SK-N-SH (cell line): ENCODE data around the gene RRBP1. TPM values are rescaled to one million over a fixed set of nuclear protein-coding genes. Genes with fewer than 3 reads are reported as not detected.

Experiments used
- CTCF ChIA-PET: fragments of 300-600, 350-600 bp; formaldehyde crosslinking; extraction: SDS; loops from one replicate; lab custom pipeline; 2021; lab: Yijun Ruan, JAX
- POLR2A ChIA-PET: fragments of 350-600 bp; sonication (Branson Sonifier 250); formaldehyde crosslinking; extraction: SDS; loops from one replicate; lab custom pipeline; 2020; ENCODE audit warnings: antibody characterized with exemption, inconsistent platforms; lab: Yijun Ruan, JAX
- DNase-seq: peaks from one replicate; pipeline ENCODE4 v3.0.0; 2012
- H2AFZ ChIP-seq: fragments of 200-600 bp; sonication (generic); 2 replicates; pipeline ENCODE4 v1.8.1; 2016; ENCODE audit warnings: antibody characterized with exemption, mild to moderate bottlenecking, low read depth
- H3F3A ChIP-seq: fragments of 200-600 bp; sonication (generic); replicated peaks from 2 replicates; pipeline ENCODE3; 2016; ENCODE audit warnings: antibody characterized with exemption, mild to moderate bottlenecking; ENCODE audit not compliant: insufficient read depth
- H3K27ac ChIP-seq, 2 experiments: fragments of 200-500 bp in 1 of 2; fragments of 200-600 bp in 1 of 2; sonication (Bioruptor generic) in 1 of 2; sonication (generic), shearing (Covaris generic) in 1 of 2; 2 replicates each; pipeline versions ENCODE4 v1.5.1 to v1.6.1; 2014 to 2016; ENCODE audit warnings: low read depth in 2 of 2, inconsistent platforms in 1 of 2, low read length in 1 of 2, mild to moderate bottlenecking in 1 of 2, mixed read lengths in 1 of 2
- H3K27me3 ChIP-seq: fragments of 200-600 bp; sonication (generic), shearing (Covaris generic); 2 replicates; pipeline ENCODE4 v1.6.1; 2016; ENCODE audit warnings: mixed run types; ENCODE audit not compliant: insufficient read depth
- H3K36me3 ChIP-seq, 2 experiments: fragments of 200-500 bp in 1 of 2; fragments of 200-600 bp in 1 of 2; sonication (Bioruptor generic) in 1 of 2; sonication (generic) in 1 of 2; replicated peaks in 1 of 2; 2 replicates each; pipeline versions ENCODE3 to v1.5.1; 2014 to 2016; ENCODE audit warnings: low read length in 1 of 2, mild to moderate bottlenecking in 1 of 2; ENCODE audit not compliant: insufficient read depth in 2 of 2, control insufficient read depth in 1 of 2
- H3K4me1 ChIP-seq, 2 experiments: fragments of 200-500 bp in 1 of 2; fragments of 200-600 bp in 1 of 2; sonication (Bioruptor generic) in 1 of 2; sonication (generic), shearing (Covaris generic) in 1 of 2; 2 replicates each; pipeline versions ENCODE4 v1.5.1 to v1.6.1; 2014 to 2016; ENCODE audit warnings: low read depth in 1 of 2, low read length in 1 of 2, mixed run types in 1 of 2; ENCODE audit not compliant: insufficient read depth in 2 of 2, control insufficient read depth in 1 of 2
- H3K4me2 ChIP-seq: fragments of 200-600 bp; sonication (generic), shearing (Covaris generic); 2 replicates; pipeline ENCODE4 v1.6.1; 2017; ENCODE audit warnings: mixed run types
- H3K4me3 ChIP-seq, 2 experiments: fragments of 200-500 bp in 1 of 2; fragments of 200-600 bp in 1 of 2; sonication (Bioruptor generic) in 1 of 2; sonication (generic), shearing (Covaris generic) in 1 of 2; 2 replicates each; pipeline versions ENCODE4 v1.5.1 to v1.8.1; 2014 to 2016; ENCODE audit warnings: low read depth in 2 of 2, inconsistent platforms in 1 of 2, low read length in 1 of 2, mild to moderate bottlenecking in 1 of 2, mixed read lengths in 1 of 2, moderate library complexity in 1 of 2
- H3K79me2 ChIP-seq: fragments of 200-600 bp; sonication (generic); 2 replicates; pipeline ENCODE4 v1.8.1; 2017; ENCODE audit warnings: mild to moderate bottlenecking; ENCODE audit not compliant: insufficient read depth
- H3K9ac ChIP-seq: fragments of 200-600 bp; sonication (generic); 2 replicates; pipeline ENCODE4 v1.6.1; 2017; ENCODE audit warnings: mixed run types
- H3K9me2 ChIP-seq: fragments of 200-600 bp; sonication (generic); 2 replicates; pipeline ENCODE4 v1.6.1; 2017; ENCODE audit warnings: mixed run types
- H3K9me3 ChIP-seq: fragments of 200-600 bp; sonication (generic); 2 replicates; pipeline ENCODE4 v1.6.1; 2017; ENCODE audit warnings: mixed run types, mild to moderate bottlenecking, moderate library complexity
- H4K20me1 ChIP-seq: fragments of 200-600 bp; sonication (generic); 2 replicates; pipeline ENCODE4 v1.6.1; 2017; ENCODE audit warnings: mild to moderate bottlenecking, mixed run types; ENCODE audit not compliant: insufficient read depth
- EZH2phosphoT487 ChIP-seq: fragments of 200-600 bp; sonication (generic); IDR thresholded peaks from 2 replicates; pipeline ENCODE4 v1.6.1; 2017; ENCODE audit warnings: low read depth, mixed run types, mild to moderate bottlenecking, antibody characterized with exemption, moderate library complexity, borderline replicate concordance
- FOXJ3 ChIP-seq: sonication (generic); formaldehyde crosslinking; IDR thresholded peaks from 2 replicates; pipeline ENCODE4 v1.5.1; 2020; ENCODE audit warnings: mild to moderate bottlenecking, missing genetic modification reagents
- GATA2 ChIP-seq: sonication (generic); formaldehyde crosslinking; IDR thresholded peaks from 2 replicates; pipeline ENCODE4 v1.5.0; 2020; ENCODE audit warnings: mild to moderate bottlenecking, missing genetic modification reagents
- IRF3 ChIP-seq: fragments of 150-350 bp; IDR thresholded peaks from 2 replicates; pipeline ENCODE4 v1.6.1; 2016; ENCODE audit warnings: mild to moderate bottlenecking, low read depth, low read length
- JUND ChIP-seq: IDR thresholded peaks from 2 replicates; pipeline ENCODE4 v1.4.0; 2012
- MAX ChIP-seq: IDR thresholded peaks from 2 replicates; pipeline ENCODE4 v1.4.0; 2012; ENCODE audit warnings: low read depth
- MXI1 ChIP-seq: IDR thresholded peaks from 2 replicates; pipeline ENCODE4 v1.6.1; 2012; ENCODE audit warnings: mild to moderate bottlenecking, low read depth, low read length, improper control_type of control experiment
- NRF1 ChIP-seq: IDR thresholded peaks from 2 replicates; pipeline ENCODE4 v1.6.1; 2012; ENCODE audit warnings: low read depth, mild to moderate bottlenecking, low read length
- PBX3 ChIP-seq: IDR thresholded peaks from 2 replicates; pipeline ENCODE4; 2012
- POLR2AphosphoS5 ChIP-seq: IDR thresholded peaks from 2 replicates; pipeline ENCODE4 v1.6.1; 2012; ENCODE audit warnings: low read depth, low read length
- RAD21 ChIP-seq: IDR thresholded peaks from 2 replicates; pipeline ENCODE4 v1.6.1; 2012; ENCODE audit warnings: mild to moderate bottlenecking, low read length
- RCOR1 ChIP-seq: fragments of 150-350 bp; IDR thresholded peaks from 2 replicates; pipeline ENCODE4 v1.6.1; 2017; ENCODE audit warnings: antibody characterized with exemption, low read length
- REST ChIP-seq: IDR thresholded peaks from 2 replicates; pipeline ENCODE4 v1.6.1; 2012; ENCODE audit warnings: mild to moderate bottlenecking, low read depth, low read length, moderate library complexity
- SMC3 ChIP-seq: IDR thresholded peaks from 2 replicates; pipeline ENCODE4 v1.6.1; 2012; ENCODE audit warnings: low read depth, low read length, improper control_type of control experiment
- USF2 ChIP-seq: fragments of 150-350 bp; IDR thresholded peaks from 2 replicates; pipeline ENCODE4 v1.6.1; 2017; ENCODE audit warnings: antibody characterized with exemption, low read length, low read depth, borderline replicate concordance
- ZBTB33 ChIP-seq: IDR thresholded peaks from 2 replicates; pipeline ENCODE4 v1.4.0; 2012; ENCODE audit warnings: low read depth, borderline replicate concordance
- WGBS: methylation state at CpG from one replicate; pipeline ENCODE4 v1.1.6; 2017; ENCODE audit warnings: low lambda C conversion rate; 5-methylcytosine and 5-hydroxymethylcytosine counted together
- polyA plus RNA-seq, 3 experiments: library from polyadenylated mRNA; depleted of rRNA; stranded (reverse); fragments of >200 nt; gene quantifications; 2 replicates each; pipeline ENCODE4 v1.2.3, GENCODE V29; 2012

RRBP1 gene
- polyA plus RNA-seq, 1 of the 3 experiments (the other 2 are of a cell fraction), result 50.2 TPM

GRCh38 chr20:17678295-17678694 is 3.7 kb downstream of the RRBP1 start:
- peaks cover 6 to 36% of the 10 kb centered on the region in 2 experiments for H3K36me3 ChIP-seq

GRCh38 chr20:17676942-17677341 is 5.1 kb downstream of the RRBP1 start:
- no peaks in the 10 kb centered on the region for H3K9me3 ChIP-seq
- no peaks in the 10 kb centered on the region for H3K9me2 ChIP-seq
- H3K4me3 ChIP-seq, result no peak overlapping the region
- no peak overlapping the region for H3K4me2 ChIP-seq
- no peaks in the 10 kb centered on the region for H3F3A ChIP-seq
- POLR2A ChIA-PET, result no interaction called here
- CTCF ChIA-PET, result interaction anchor here (1.0 to 2.3 kb wide), 4 partner anchors 10 to 262 kb away, joined by 3 to 8 read pairs (median 4); no protein-coding TSS in a partner anchor
- peaks cover 8 to 12% of the 10 kb centered on the region in 2 experiments; a peak in 2 of 4 replicates for H3K4me1 ChIP-seq
- H3K9ac ChIP-seq, result no peak overlapping the region
- DNase-seq, result no peak
- peaks cover 6 to 42% of the 10 kb centered on the region in 2 experiments for H3K36me3 ChIP-seq
- H3K27me3 ChIP-seq, result no peaks in the 10 kb centered on the region
- 100% methylated on average over 2 of the region's 2 CpGs for WGBS
- no peak overlapping the region for H2AFZ ChIP-seq
- no peak overlapping the region for H3K27ac ChIP-seq
- H3K79me2 ChIP-seq, result peaks cover 90% of the 10 kb centered on the region
- H4K20me1 ChIP-seq, result peaks cover 87% of the 10 kb centered on the region
- TF ChIP-seq PBX3 (no peak), JUND (no peak), MXI1 (no peak), POLR2AphosphoS5 (no peak), RAD21 (no peak), GATA2 (no peak), NRF1 (no peak), RCOR1 (no peak), REST (no peak), IRF3 (no peak), SMC3 (no peak), ZBTB33 (no peak), EZH2phosphoT487 (no peak)

More at GRCh38 chr20:17678295-17678694, 3.7 kb downstream of the RRBP1 start:
- Histone ChIP-seq H3F3A (no peaks in the 10 kb centered on the region), H3K4me3 (no peak overlapping the region), H3K79me2 (peaks cover 77% of the 10 kb centered on the region), H3K27me3 (no peaks in the 10 kb centered on the region), H3K9ac (no peak overlapping the region), H3K9me3 (no peaks in the 10 kb centered on the region), H3K4me2 (no peak overlapping the region), H3K9me2 (no peaks in the 10 kb centered on the region), H4K20me1 (peaks cover 74% of the 10 kb centered on the region), H3K27ac (no peak overlapping the region), H3K4me1 (peaks cover 8 to 14% of the 10 kb centered on the region in 2 experiments; a peak in 2 of 4 replicates), H2AFZ (no peak overlapping the region)
- ChIA-PET POLR2A (no interaction called here), CTCF (interaction anchor here (0.8 to 6.4 kb wide), 3 partner anchors 219 to 318 kb away, joined by 3 to 75 read pairs (median 4); no protein-coding TSS in a partner anchor)
- TF ChIP-seq USF2, result no peak
- no peak for TF ChIP-seq RCOR1
- TF ChIP-seq MAX, result no peak
- no peak for TF ChIP-seq FOXJ3
- no peak for TF ChIP-seq EZH2phosphoT487
- no peak for TF ChIP-seq JUND
- DNase-seq, result no peak
- 100% methylated on average over 2 of the region's 2 CpGs for WGBS
